NCI-H2081 treated with DMSO at 0.1 percent for 48 hours (cell line): ENCODE results near the gene DRGX.

Source experiments
- DNase-seq: peaks from one replicate; lab custom pipeline; 2025; lab: John Stamatoyannopoulos, UW

The DRGX gene

GRCh38 chr10:49382226-49382625 lies 13.7 kb downstream of the DRGX start:
- no peak for DNase-seq

- DNase-seq, result no peak
Measured at GRCh38 chr10:49381111-49381900, 14.6 kb downstream of the DRGX start.

- DNase-seq, result no peak
Measured at GRCh38 chr10:49379596-49380410, 16.1 kb downstream of the DRGX start.

GRCh38 chr10:49377256-49377655 lies 18.6 kb downstream of the DRGX start:
- no peak for DNase-seq

GRCh38 chr10:49375611-49376010 lies 20.3 kb downstream of the DRGX start:
- no peak for DNase-seq

GRCh38 chr10:49374740-49375139 lies 21.1 kb downstream of the DRGX start:
- DNase-seq, result no peak

- no peak for DNase-seq
Measured at GRCh38 chr10:49373361-49373760, 22.5 kb downstream of the DRGX start.

- no peak for DNase-seq
Measured at GRCh38 chr10:49371967-49372366, 23.9 kb downstream of the DRGX start.

GRCh38 chr10:49370326-49371100 lies 25.4 kb downstream of the DRGX start:
- DNase-seq, result no peak

- no peak for DNase-seq
Measured at GRCh38 chr10:49369216-49370162, 26.4 kb downstream of the DRGX start.

GRCh38 chr10:49368256-49368655 lies 27.6 kb downstream of the DRGX start:
- DNase-seq, result no peak

- no peak for DNase-seq
Measured at GRCh38 chr10:49367600-49367999, 28.3 kb downstream of the DRGX start.

GRCh38 chr10:49366460-49366859 lies 29.4 kb downstream of the DRGX start:
- DNase-seq, result no peak

- DNase-seq, result no peak
Measured at GRCh38 chr10:49365675-49366415, 30.0 kb downstream of the DRGX start.

- DNase-seq, result no peak
Measured at GRCh38 chr10:49365275-49365674, 30.6 kb downstream of the DRGX start.

- no peak for DNase-seq
Measured at GRCh38 chr10:49364747-49365146, 31.1 kb downstream of the DRGX start.

GRCh38 chr10:49364051-49364450 lies 31.8 kb downstream of the DRGX start:
- no peak for DNase-seq

- no peak for DNase-seq
Measured at GRCh38 chr10:49363309-49364031, 32.4 kb downstream of the DRGX start.

GRCh38 chr10:49362596-49363260 lies 33.2 kb downstream of the DRGX start:
- no peak for DNase-seq
